Lung (tissue), 12 donors: Measurements from ENCODE around the gene PYCR2. TPM values are rescaled to one million over a fixed set of nuclear protein-coding genes. Genes with fewer than 3 reads are reported as not detected.

Source experiments
- ATAC-seq: fragments of 200-7000 bp; cut with Tn5 transposase; one replicate; pipeline ENCODE4 v1.9.1; 2020; ENCODE audit warnings: moderate number of reproducible peaks; ENCODE audit not compliant: insufficient read depth, low FRiP score
- DNase-seq, 3 donors: peaks; one replicate each; pipeline ENCODE4 v3.0.0-alpha.2; 2013 to 2017
- H3K27ac ChIP-seq, 2 donors: one replicate each; pipeline ENCODE4 v1.5.1; 2013; ENCODE audit warnings: mild to moderate bottlenecking in 2 of 2, moderate library complexity in 2 of 2, control low read depth in 1 of 2, inconsistent platforms in 1 of 2, low read depth in 1 of 2, low read length in 1 of 2
- H3K27me3 ChIP-seq, 3 donors: one replicate each; pipeline ENCODE4 v1.5.1; 2013; ENCODE audit warnings: low read length in 2 of 3; ENCODE audit not compliant: control insufficient read depth in 3 of 3, insufficient read depth in 3 of 3
- H3K36me3 ChIP-seq, 4 donors: one replicate each; pipeline ENCODE4 v1.5.1; 2013; ENCODE audit warnings: low read length in 4 of 4, mild to moderate bottlenecking in 1 of 4, moderate library complexity in 1 of 4; ENCODE audit not compliant: control insufficient read depth in 4 of 4, insufficient read depth in 4 of 4
- H3K4me1 ChIP-seq, 5 donors: one replicate each; pipeline ENCODE4 v1.5.1; 2013; ENCODE audit warnings: low read length in 5 of 5, mild to moderate bottlenecking in 2 of 5, moderate library complexity in 1 of 5; ENCODE audit not compliant: control insufficient read depth in 5 of 5, insufficient read depth in 5 of 5
- H3K4me3 ChIP-seq: one replicate; pipeline ENCODE4 v1.5.1; 2013; ENCODE audit warnings: mild to moderate bottlenecking, control low read depth, moderate library complexity
- H3K9ac ChIP-seq, 2 donors: one replicate each; pipeline ENCODE4 v1.5.1; 2013; ENCODE audit warnings: low read length in 2 of 2, control low read depth in 1 of 2; ENCODE audit not compliant: insufficient read depth in 1 of 2
- H3K9me3 ChIP-seq, 4 donors: one replicate each; pipeline ENCODE4 v1.5.1; 2013; ENCODE audit warnings: low read length in 3 of 4, mild to moderate bottlenecking in 1 of 4, moderate library complexity in 1 of 4; ENCODE audit not compliant: control insufficient read depth in 4 of 4, insufficient read depth in 3 of 4
- WGBS, 2 donors: extraction: QIAGEN DNeasy Blood & Tissue Kit; methylation state at CpG; one replicate each; pipeline ENCODE4 v1.1.7; 2013; 5-methylcytosine and 5-hydroxymethylcytosine counted together
- polyA plus RNA-seq, 2 donors: library from polyadenylated mRNA; stranded (reverse); fragments of 200-250 nt; gene quantifications; one replicate each; pipeline ENCODE4 v1.2.1, GENCODE V29; 2013
- total RNA-seq, 2 donors: library from RNA; depleted of rRNA in 1 of 2; stranded (reverse); fragments of >200 nt in 1 of 2; gene quantifications; one replicate each; pipeline ENCODE4 v1.2.1, GENCODE V29; 2014 to 2021
- TF ChIP-seq, protein P1 (sequence below): IDR thresholded peaks from 2 replicates; pipeline ENCODE4 v1.5.1; 2012; ENCODE audit warnings: mild to moderate bottlenecking; ENCODE audit errors: control extremely low read depth, extremely low read depth
- donor health status: control.
- donor health status: control.
- donor health status: Bipolar disorder and iron deficiency.
- donor health status: healthy.
- donor health status: DM: yes; HTN: yes; CAD: no.

Gene PYCR2
- total and polyA plus RNA-seq, 4 donors: 32.6 to 105 (median 84.8) TPM

DNA sequence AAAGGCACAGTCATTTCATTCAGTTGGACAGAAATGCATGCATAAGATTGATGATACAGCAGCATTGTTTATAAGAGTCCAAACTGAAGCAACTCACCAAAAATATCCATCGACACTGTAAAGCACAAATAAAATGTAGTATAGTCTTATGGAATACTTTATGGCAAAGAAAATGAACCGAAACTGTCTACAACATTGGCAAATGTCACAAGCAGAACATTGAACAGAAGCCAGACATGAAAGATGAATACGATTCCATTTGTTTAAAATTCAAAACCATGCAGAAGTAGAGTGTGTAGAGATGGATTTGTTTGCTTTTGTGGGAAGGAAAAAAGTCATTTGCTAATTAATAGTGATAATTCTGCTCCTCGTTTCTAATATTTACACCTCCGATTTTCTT, 27.6 kb downstream of the PYCR2 start:
- TF ChIP-seq, protein P1, sequence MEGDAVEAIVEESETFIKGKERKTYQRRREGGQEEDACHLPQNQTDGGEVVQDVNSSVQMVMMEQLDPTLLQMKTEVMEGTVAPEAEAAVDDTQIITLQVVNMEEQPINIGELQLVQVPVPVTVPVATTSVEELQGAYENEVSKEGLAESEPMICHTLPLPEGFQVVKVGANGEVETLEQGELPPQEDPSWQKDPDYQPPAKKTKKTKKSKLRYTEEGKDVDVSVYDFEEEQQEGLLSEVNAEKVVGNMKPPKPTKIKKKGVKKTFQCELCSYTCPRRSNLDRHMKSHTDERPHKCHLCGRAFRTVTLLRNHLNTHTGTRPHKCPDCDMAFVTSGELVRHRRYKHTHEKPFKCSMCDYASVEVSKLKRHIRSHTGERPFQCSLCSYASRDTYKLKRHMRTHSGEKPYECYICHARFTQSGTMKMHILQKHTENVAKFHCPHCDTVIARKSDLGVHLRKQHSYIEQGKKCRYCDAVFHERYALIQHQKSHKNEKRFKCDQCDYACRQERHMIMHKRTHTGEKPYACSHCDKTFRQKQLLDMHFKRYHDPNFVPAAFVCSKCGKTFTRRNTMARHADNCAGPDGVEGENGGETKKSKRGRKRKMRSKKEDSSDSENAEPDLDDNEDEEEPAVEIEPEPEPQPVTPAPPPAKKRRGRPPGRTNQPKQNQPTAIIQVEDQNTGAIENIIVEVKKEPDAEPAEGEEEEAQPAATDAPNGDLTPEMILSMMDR: no peak
- Histone ChIP-seq H3K27ac (no peak overlapping the region), H3K4me1 (peaks cover 0 to 16% (median 4%) of the 10 kb centered on the region in 5 donors), H3K4me3 (no peak overlapping the region), H3K36me3 (no peaks in the 10 kb centered on the region), H3K27me3 (no peaks in the 10 kb centered on the region), H3K9ac (no peak overlapping the region), H3K9me3 (no peaks in the 10 kb centered on the region)
- DNase-seq (no peak), ATAC-seq (no peak)
- 81 to 83% methylated on average over 5 of the region's 5 CpGs for WGBS, 2 donors

DNA sequence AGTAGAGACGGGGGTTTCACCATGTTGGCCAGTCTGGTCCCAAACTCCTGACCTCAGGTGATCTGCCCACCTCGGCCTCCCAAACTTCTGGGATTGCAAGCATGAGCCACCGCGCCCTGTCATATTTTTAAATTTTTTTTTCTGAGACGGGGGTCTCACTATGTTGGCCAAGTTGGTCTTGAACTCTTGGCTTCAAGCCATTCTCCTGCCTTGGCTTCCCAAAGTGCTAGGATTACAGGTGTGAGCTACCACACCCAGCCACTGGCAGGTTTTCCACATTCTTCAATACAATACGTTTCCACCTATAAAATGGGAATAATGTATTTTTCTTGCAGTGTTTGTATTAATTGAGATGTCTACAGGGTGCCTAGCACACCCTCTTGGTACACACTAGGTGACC, 31.7 kb downstream of the PYCR2 start:
- TF ChIP-seq, protein P1: no peak
- ATAC-seq: no peak

GRCh38 chr1:225891229-225891972, 32.6 kb downstream of the PYCR2 start:
- Histone ChIP-seq H3K27me3 (no peaks in the 10 kb centered on the region), H3K4me1 (peaks cover 0 to 37% (median 10%) of the 10 kb centered on the region in 5 donors), H3K27ac (no peak overlapping the region), H3K36me3 (no peaks in the 10 kb centered on the region), H3K9ac (no peak overlapping the region), H3K4me3 (no peak overlapping the region), H3K9me3 (no peaks in the 10 kb centered on the region)
- ATAC-seq (no peak), DNase-seq (no peak)
- TF ChIP-seq, protein P1: no peak
- 86 to 93% methylated on average over 14 of the region's 14 CpGs for WGBS, 2 donors

More for the DNA sequence above, 31.7 kb downstream of the PYCR2 start:
- Histone ChIP-seq H3K9me3 (no peaks in the 10 kb centered on the region), H3K9ac (no peak overlapping the region), H3K27ac (no peak overlapping the region), H3K4me1 (peaks cover 0 to 46% (median 10%) of the 10 kb centered on the region in 5 donors), H3K4me3 (no peak overlapping the region), H3K27me3 (no peaks in the 10 kb centered on the region), H3K36me3 (no peaks in the 10 kb centered on the region)
- 89 to 96% methylated on average over 6 of the region's 6 CpGs for WGBS, 2 donors
- no peak for DNase-seq
